Measurements from ENCODE around the gene DOLPP1.

GRCh38 chr9:129058965-129059795, 21.7 kb upstream of the DOLPP1 start:
- TF ChIP-seq CTCF (IDR thresholded peaks at IDR 0.05), result no peak
- TF ChIP-seq POLR2A (IDR thresholded peaks at IDR 0.05), result no peak
